ENCODE data around the gene AAGAB. TPM values are rescaled to one million over a fixed set of nuclear protein-coding genes. Genes with fewer than 3 reads are reported as not detected.

Gene AAGAB, protein sequence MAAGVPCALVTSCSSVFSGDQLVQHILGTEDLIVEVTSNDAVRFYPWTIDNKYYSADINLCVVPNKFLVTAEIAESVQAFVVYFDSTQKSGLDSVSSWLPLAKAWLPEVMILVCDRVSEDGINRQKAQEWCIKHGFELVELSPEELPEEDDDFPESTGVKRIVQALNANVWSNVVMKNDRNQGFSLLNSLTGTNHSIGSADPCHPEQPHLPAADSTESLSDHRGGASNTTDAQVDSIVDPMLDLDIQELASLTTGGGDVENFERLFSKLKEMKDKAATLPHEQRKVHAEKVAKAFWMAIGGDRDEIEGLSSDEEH
- total RNA-seq (ENCODE audit: low replicate concordance), result 48.4 and 50.9 TPM in 2 replicates
- long read RNA-seq, transcript AAGAB-201 (10 exons, 2,841 nt), result major isoform, 254 of 322 reads
- long read RNA-seq, transcript AAGAB-207 (10 exons, 2,251 nt), result minor isoform, 29 of 322 reads
- long read RNA-seq, partial matches to known transcripts, result 12 of 322 reads
- long read RNA-seq, other reads (novel, unspliced or antisense), result 26 of 322 reads

DNA sequence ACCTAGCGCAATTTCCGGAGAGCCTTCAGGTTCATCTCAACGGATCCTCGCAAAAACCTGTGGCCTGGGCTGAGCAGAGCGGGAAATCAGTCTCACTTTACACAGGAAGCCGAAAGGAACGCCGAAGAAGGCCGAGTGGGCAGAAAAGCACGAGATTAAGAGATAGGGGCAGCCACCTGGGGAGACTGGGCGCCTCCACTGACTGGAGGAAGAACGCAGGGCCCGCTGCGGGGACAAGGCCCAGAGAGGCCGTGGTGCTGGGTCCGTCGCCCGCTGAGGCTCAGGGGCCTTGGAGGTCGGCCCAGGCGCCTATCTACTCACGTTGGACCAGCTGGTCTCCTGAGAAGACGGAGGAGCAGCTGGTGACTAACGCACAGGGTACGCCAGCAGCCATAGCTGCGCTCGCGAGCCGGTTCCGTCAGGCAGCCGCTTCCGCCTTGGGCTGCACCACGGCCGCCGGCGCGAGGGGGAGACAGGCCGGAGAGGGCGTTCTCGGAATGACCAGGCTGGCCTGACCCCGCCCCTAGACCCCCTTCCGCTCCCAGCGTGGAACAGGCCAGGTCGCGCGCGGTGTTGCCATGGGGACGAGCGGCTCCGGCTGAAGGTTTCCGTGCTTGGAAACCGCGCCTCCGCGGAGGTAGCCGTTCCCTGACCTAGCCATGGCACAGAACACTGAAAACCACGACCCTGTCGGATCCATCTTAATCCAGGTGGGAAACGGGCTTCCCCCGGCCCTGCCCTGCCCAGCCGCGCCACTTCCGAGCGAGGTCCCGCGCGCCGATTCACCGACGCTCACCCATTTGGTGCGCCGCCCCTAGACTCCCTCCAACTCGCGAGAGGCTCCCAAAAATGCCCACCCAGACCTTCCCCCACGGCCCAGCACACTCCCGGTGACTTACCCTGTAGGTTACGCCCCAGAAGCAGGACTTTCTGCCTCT is at the start of gene AAGAB, which contains the start of gene IQCH:
AAGAB (minus strand) TSS at position 424 of the 938 bp plus-strand sequence; CDS start at position 394, 30 bp downstream.
IQCH (plus strand) TSS at position 549 of the 938 bp plus-strand sequence; CDS start at position 660, 111 bp downstream.
- peak within 1 kb of the TSS; percentile 100 for H3K4me3 Mint-ChIP-seq
- no peaks in the 10 kb centered on the region for H3K9me3 Mint-ChIP-seq
- peak; percentile 100 for DNase-seq (ENCODE audit: extremely low spot score, unreplicated experiment)
- peaks cover 2% of the 10 kb centered on the region for H3K36me3 Mint-ChIP-seq
- TF ChIP-seq, protein P1, sequence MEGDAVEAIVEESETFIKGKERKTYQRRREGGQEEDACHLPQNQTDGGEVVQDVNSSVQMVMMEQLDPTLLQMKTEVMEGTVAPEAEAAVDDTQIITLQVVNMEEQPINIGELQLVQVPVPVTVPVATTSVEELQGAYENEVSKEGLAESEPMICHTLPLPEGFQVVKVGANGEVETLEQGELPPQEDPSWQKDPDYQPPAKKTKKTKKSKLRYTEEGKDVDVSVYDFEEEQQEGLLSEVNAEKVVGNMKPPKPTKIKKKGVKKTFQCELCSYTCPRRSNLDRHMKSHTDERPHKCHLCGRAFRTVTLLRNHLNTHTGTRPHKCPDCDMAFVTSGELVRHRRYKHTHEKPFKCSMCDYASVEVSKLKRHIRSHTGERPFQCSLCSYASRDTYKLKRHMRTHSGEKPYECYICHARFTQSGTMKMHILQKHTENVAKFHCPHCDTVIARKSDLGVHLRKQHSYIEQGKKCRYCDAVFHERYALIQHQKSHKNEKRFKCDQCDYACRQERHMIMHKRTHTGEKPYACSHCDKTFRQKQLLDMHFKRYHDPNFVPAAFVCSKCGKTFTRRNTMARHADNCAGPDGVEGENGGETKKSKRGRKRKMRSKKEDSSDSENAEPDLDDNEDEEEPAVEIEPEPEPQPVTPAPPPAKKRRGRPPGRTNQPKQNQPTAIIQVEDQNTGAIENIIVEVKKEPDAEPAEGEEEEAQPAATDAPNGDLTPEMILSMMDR (conservative IDR thresholded peaks at IDR 0.05), result no peak
- H3K4me1 Mint-ChIP-seq (ENCODE audit: unreplicated experiment), result peaks cover 15% of the 10 kb centered on the region
- peak within 1 kb of the TSS; percentile 96 for H3K27ac Mint-ChIP-seq
- H3K27me3 Mint-ChIP-seq, result no peaks in the 10 kb centered on the region

DNA sequence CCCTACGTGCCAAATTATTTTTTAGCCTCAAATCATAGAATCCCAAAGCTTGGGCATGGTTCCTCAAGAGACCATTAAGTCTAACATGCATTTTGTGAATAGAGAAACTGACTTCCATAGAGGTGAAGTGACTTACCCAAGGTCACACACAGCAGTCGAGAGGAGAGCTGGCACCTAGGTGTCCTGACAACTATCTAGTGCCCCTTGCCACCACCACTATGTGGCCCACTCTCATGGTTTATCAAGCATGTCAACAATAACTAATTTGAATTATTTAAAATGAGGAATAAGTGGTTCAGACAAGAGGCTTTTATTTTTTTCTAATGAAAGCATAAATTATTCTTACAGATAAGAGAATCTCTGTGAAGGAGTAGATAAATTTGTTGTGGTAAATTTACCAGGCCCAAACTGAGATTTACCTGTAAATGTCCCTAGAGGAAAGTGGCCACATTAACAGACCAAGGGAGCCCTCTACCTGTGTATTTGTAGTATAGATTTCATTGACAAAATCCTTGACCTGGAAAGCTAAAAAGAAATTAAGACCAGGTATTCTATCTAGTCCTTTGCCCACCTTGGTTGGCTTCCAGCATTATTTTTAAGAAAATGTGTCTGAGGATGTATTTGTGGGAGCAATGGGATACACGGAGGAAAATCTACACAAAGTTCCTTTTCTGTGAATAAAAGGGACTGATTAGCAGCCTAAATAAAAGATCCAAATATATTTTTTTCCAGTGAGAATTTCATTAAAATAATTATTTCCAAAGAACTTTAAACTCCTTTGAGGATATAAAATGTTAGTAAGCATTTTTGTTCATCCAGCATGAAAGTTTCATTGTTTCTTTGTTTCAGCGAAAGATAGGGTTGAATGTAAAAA is 49.3 kb upstream of the AAGAB start:
- no peak for DNase-seq (ENCODE audit: extremely low spot score, unreplicated experiment)
- H3K27me3 Mint-ChIP-seq, result no peaks in the 10 kb centered on the region
- H3K27ac Mint-ChIP-seq, result no peak overlapping the region
- TF ChIP-seq, protein P1 (conservative IDR thresholded peaks at IDR 0.05), result peak; percentile 75
- H3K4me3 Mint-ChIP-seq, result no peak overlapping the region
- H3K9me3 Mint-ChIP-seq, result no peaks in the 10 kb centered on the region
- H3K36me3 Mint-ChIP-seq, result no peaks in the 10 kb centered on the region
- H3K4me1 Mint-ChIP-seq (ENCODE audit: unreplicated experiment), result peaks cover 19% of the 10 kb centered on the region

DNA sequence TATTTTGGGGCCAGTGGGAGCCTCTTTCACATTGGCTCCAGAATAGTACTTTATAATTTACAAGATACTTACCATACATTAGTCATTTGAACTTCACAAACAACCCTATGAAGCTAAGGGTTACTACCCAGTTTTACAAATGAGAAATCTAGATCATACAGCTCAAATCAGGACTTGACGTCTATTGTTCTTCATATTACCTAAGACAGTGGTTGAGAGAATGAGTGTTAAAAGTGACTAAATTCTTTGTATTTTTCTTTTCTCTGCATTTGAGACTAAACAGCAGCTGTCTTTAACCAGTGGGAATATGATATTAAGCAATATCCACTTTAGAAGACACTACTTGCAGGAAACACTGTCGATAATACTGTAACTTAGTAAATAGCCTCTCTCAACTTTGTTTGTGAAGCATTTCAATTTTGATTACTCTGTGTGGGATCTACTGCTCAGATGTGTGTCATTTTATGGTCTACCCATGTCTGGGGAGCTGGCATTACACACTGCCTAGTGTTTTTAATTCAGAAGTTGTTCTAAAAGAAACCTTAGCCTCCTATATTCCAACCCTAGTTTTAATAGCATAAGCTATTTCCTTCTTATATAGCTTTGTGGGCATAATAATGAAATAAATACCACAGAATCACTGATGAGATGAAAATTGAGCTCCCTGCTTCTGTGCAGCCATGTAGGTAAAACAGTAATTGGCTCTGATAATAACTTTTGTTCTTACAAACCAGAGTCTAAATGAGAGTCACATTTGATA is 46.0 kb upstream of the AAGAB start:
- Mint-ChIP-seq H3K4me1 (ENCODE audit: unreplicated experiment) (peaks cover 18% of the 10 kb centered on the region), H3K27ac (no peak overlapping the region), H3K36me3 (no peaks in the 10 kb centered on the region), H3K9me3 (no peaks in the 10 kb centered on the region), H3K4me3 (no peak overlapping the region), H3K27me3 (no peaks in the 10 kb centered on the region)
- TF ChIP-seq, protein P1 (conservative IDR thresholded peaks at IDR 0.05), result no peak
- no peak for DNase-seq (ENCODE audit: extremely low spot score, unreplicated experiment)

DNA sequence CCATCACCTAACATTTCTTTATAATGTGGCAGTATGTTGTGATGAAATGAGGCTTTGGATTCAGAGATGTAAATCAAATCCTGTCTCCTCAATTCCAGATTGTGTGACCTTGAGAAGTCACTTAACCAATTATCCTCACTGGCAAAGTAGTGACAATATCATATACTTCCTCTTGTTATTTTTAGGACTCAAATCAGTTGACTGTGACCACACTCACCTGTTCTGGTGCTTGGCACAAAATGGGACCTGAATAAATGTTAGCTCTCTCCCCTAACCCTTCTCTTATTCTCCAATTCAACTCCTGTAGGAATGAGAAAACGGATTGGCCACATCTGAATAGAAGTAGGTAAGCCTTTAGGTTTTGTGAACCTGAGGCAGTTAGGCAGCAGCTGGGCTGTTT is 42.2 kb upstream of the AAGAB start:
- TF ChIP-seq, protein P1 (conservative IDR thresholded peaks at IDR 0.05), result no peak

More for the DNA sequence above, 42.2 kb upstream of the AAGAB start:
- H3K4me1 Mint-ChIP-seq (ENCODE audit: unreplicated experiment), result peaks cover 5% of the 10 kb centered on the region
- peaks cover 4% of the 10 kb centered on the region for H3K27me3 Mint-ChIP-seq
- no peak for DNase-seq (ENCODE audit: extremely low spot score, unreplicated experiment)
- H3K27ac Mint-ChIP-seq, result no peak overlapping the region
- no peaks in the 10 kb centered on the region for H3K9me3 Mint-ChIP-seq
- H3K4me3 Mint-ChIP-seq, result no peak overlapping the region
- no peaks in the 10 kb centered on the region for H3K36me3 Mint-ChIP-seq

Data from type B pancreatic cell (in vitro differentiated cells).